H9 (cell line): Measurements from ENCODE around the gene DGKH. TPM values are rescaled to one million over a fixed set of nuclear protein-coding genes. Genes with fewer than 3 reads are reported as not detected.

Experiments
- DNase-seq: peaks from one replicate; pipeline ENCODE4 v3.0.0-alpha.2; 2017
- H2AFZ ChIP-seq: one replicate; pipeline ENCODE4 v1.6.1; 2013; ENCODE audit warnings: mild to moderate bottlenecking, low read length, control low read depth, moderate library complexity
- H2AK5ac ChIP-seq: 2 replicates; pipeline ENCODE4 v1.6.1; 2013; ENCODE audit warnings: low read length, control low read depth, mixed read lengths; ENCODE audit not compliant: insufficient read length
- H2BK120ac ChIP-seq: one replicate; pipeline ENCODE4 v1.6.1; 2013; ENCODE audit warnings: low read depth, mild to moderate bottlenecking, low read length, control low read depth, inconsistent platforms; ENCODE audit not compliant: poor library complexity, severe bottlenecking
- H2BK12ac ChIP-seq: 2 replicates; pipeline ENCODE4 v1.6.1; 2013; ENCODE audit warnings: low read length, control low read depth, mixed read lengths, low read depth; ENCODE audit not compliant: insufficient read length
- H2BK15ac ChIP-seq: 2 replicates; pipeline ENCODE4 v1.6.1; 2013; ENCODE audit warnings: low read depth, low read length, control low read depth
- H2BK20ac ChIP-seq: one replicate; pipeline ENCODE4 v1.6.1; 2013; ENCODE audit warnings: low read depth, mild to moderate bottlenecking, low read length, control low read depth, inconsistent platforms; ENCODE audit not compliant: poor library complexity, severe bottlenecking
- H2BK5ac ChIP-seq: 2 replicates; pipeline ENCODE4 v1.6.1; 2013; ENCODE audit warnings: low read length, control low read depth, mixed read lengths; ENCODE audit not compliant: insufficient read length
- H3K14ac ChIP-seq: 2 replicates; pipeline ENCODE4 v1.6.1; 2013; ENCODE audit warnings: low read length, control low read depth; ENCODE audit not compliant: insufficient read depth
- H3K18ac ChIP-seq: 2 replicates; pipeline ENCODE4 v1.6.1; 2013; ENCODE audit warnings: low read depth, mild to moderate bottlenecking, mixed read lengths, low read length, control low read depth; ENCODE audit not compliant: insufficient read length
- H3K23ac ChIP-seq: 2 replicates; pipeline ENCODE4 v1.6.1; 2013; ENCODE audit warnings: low read length, control low read depth, mixed read lengths, low read depth; ENCODE audit not compliant: insufficient read length
- H3K23me2 ChIP-seq: 2 replicates; pipeline ENCODE4 v1.6.1; 2013; ENCODE audit warnings: low read depth, mild to moderate bottlenecking, mixed read lengths, low read length, control low read depth; ENCODE audit not compliant: insufficient read length, poor library complexity, severe bottlenecking
- H3K27ac ChIP-seq: 2 replicates; pipeline ENCODE4 v1.5.1; 2013; ENCODE audit warnings: low read length, control low read depth, mixed read lengths, low read depth; ENCODE audit not compliant: insufficient read length
- H3K27me3 ChIP-seq: 2 replicates; pipeline ENCODE4 v1.6.1; 2013; ENCODE audit warnings: low read length, control low read depth, inconsistent platforms; ENCODE audit not compliant: insufficient read depth
- H3K4ac ChIP-seq: 2 replicates; pipeline ENCODE4 v1.6.1; 2013; ENCODE audit warnings: low read depth, mild to moderate bottlenecking, control low read depth, inconsistent platforms, low read length, moderate library complexity
- H3K4me1 ChIP-seq: 2 replicates; pipeline ENCODE4 v1.6.1; 2013; ENCODE audit warnings: low read length, control low read depth, inconsistent platforms; ENCODE audit not compliant: insufficient read depth
- H3K4me2 ChIP-seq: 2 replicates; pipeline ENCODE4 v1.6.1; 2013; ENCODE audit warnings: low read length, control low read depth, mixed read lengths; ENCODE audit not compliant: insufficient read length, insufficient read depth
- H3K56ac ChIP-seq: 2 replicates; pipeline ENCODE4 v1.6.1; 2013; ENCODE audit warnings: low read depth, mild to moderate bottlenecking, mixed read lengths, low read length, control low read depth; ENCODE audit not compliant: insufficient read length
- H3K79me1 ChIP-seq: 2 replicates; pipeline ENCODE4 v1.6.1; 2013; ENCODE audit warnings: low read depth, mild to moderate bottlenecking, moderate library complexity, low read length, control low read depth, inconsistent platforms; ENCODE audit not compliant: insufficient read depth, poor library complexity, severe bottlenecking
- H3K79me2 ChIP-seq: 2 replicates; pipeline ENCODE4 v1.6.1; 2013; ENCODE audit warnings: low read length, control low read depth, inconsistent platforms; ENCODE audit not compliant: insufficient read depth
- H3K9ac ChIP-seq: 2 replicates; pipeline ENCODE4 v1.6.1; 2013; ENCODE audit warnings: low read length, control low read depth, mixed read lengths; ENCODE audit not compliant: insufficient read length; ENCODE audit errors: extremely low read depth
- H3K9me3 ChIP-seq: one replicate; pipeline ENCODE4 v1.6.1; 2013; ENCODE audit warnings: low read depth, low read length, inconsistent platforms; ENCODE audit not compliant: control insufficient read depth
- H3T11ph ChIP-seq: one replicate; pipeline ENCODE4 v1.6.1; 2013; ENCODE audit warnings: mild to moderate bottlenecking, low read length, control low read depth, inconsistent platforms
- H4K20me1 ChIP-seq: one replicate; pipeline ENCODE4 v1.6.1; 2013; ENCODE audit not compliant: control insufficient read depth, insufficient read length, insufficient read depth
- H4K5ac ChIP-seq: 2 replicates; pipeline ENCODE4 v1.6.1; 2013; ENCODE audit warnings: low read depth, mild to moderate bottlenecking, mixed read lengths, low read length, control low read depth; ENCODE audit not compliant: insufficient read length
- H4K8ac ChIP-seq: replicated peaks from 2 replicates; pipeline ENCODE4 v1.6.1; 2013; ENCODE audit warnings: low read length, control low read depth, mixed read lengths, low read depth; ENCODE audit not compliant: insufficient read length
- H4K91ac ChIP-seq: 2 replicates; pipeline ENCODE4 v1.6.1; 2013; ENCODE audit warnings: low read depth, mild to moderate bottlenecking, moderate library complexity, mixed read lengths, low read length, control low read depth; ENCODE audit not compliant: insufficient read length
- H3K27ac Mint-ChIP-seq, 3 experiments: 2 replicates in 2 of 3; 3 replicates in 1 of 3; pipeline ENCODE4 v1.8.0; 2020 to 2021; ENCODE audit warnings: mixed read lengths in 3 of 3, mild to moderate bottlenecking in 1 of 3, moderate library complexity in 1 of 3
- H3K27me3 Mint-ChIP-seq: 2 replicates; pipeline ENCODE4 v1.8.0; 2021; ENCODE audit warnings: low read depth, mild to moderate bottlenecking, moderate library complexity, mixed read lengths
- H3K36me3 Mint-ChIP-seq, 3 experiments: 2 replicates in 2 of 3; 3 replicates in 1 of 3; pipeline ENCODE4 v1.8.0; 2020 to 2021; ENCODE audit warnings: low read depth in 3 of 3, mixed read lengths in 3 of 3; ENCODE audit not compliant: insufficient read depth in 1 of 3
- H3K4me1 Mint-ChIP-seq, 2 experiments: 2 replicates each; pipeline ENCODE4 v1.8.0; 2020; ENCODE audit warnings: mixed read lengths in 2 of 2
- H3K4me3 Mint-ChIP-seq, 2 experiments: 2 replicates in 1 of 2; 3 replicates in 1 of 2; pipeline ENCODE4 v1.8.0; 2020 to 2021; ENCODE audit warnings: mild to moderate bottlenecking in 2 of 2, mixed read lengths in 2 of 2, moderate library complexity in 1 of 2
- H3K9me3 Mint-ChIP-seq, 2 experiments: 2 replicates in 1 of 2; 3 replicates in 1 of 2; pipeline ENCODE4 v1.8.0; 2020; ENCODE audit warnings: mild to moderate bottlenecking in 2 of 2, mixed read lengths in 2 of 2, moderate library complexity in 1 of 2
- CTCF ChIP-seq: fragments of 200-600 bp; sonication (generic); conservative IDR thresholded peaks from 3 replicates; pipeline ENCODE4 v1.8.0; 2021; ENCODE audit warnings: antibody characterized with exemption, mild to moderate bottlenecking
- WGBS: extraction: QIAGEN DNeasy Blood & Tissue Kit; methylation state at CpG from one replicate; pipeline ENCODE4 v1.1.7; 2013; ENCODE audit warnings: missing lambda C conversion rate, low lambda C conversion rate, mixed read lengths; ENCODE audit not compliant: insufficient read length; ENCODE audit errors: extremely low coverage; 5-methylcytosine and 5-hydroxymethylcytosine counted together
- total RNA-seq: library from RNA; stranded (reverse); gene quantifications from 2 replicates; pipeline ENCODE4 v1.2.1, GENCODE V29; 2021

Gene DGKH
- total RNA-seq, 1 experiment from 2014 or later: 8.6 TPM

- Histone ChIP-seq H4K91ac (no peak overlapping the region), H3K4ac (no peak overlapping the region), H2AK5ac (no peak overlapping the region), H3K4me1 (peaks cover 8% of the 10 kb centered on the region; the same call in 1 of the 2 replicates), H3K4me2 (no peak overlapping the region), H3K18ac (no peak overlapping the region), H4K8ac (no peak overlapping the region), H3K27me3 (no peaks in the 10 kb centered on the region), H3K27ac (no peak overlapping the region), H3T11ph (peak overlapping the region; percentile 45), H3K23ac (no peak overlapping the region), H3K9me3 (no peaks in the 10 kb centered on the region), H3K79me2 (no peaks in the 10 kb centered on the region), H3K79me1 (no peaks in the 10 kb centered on the region), H4K20me1 (no peaks in the 10 kb centered on the region), H3K23me2 (no peaks in the 10 kb centered on the region), H2AFZ (peak overlapping the region; percentile 92), H2BK12ac (peak overlapping the region; percentile 85), H2BK5ac (no peak overlapping the region), H4K5ac (no peak overlapping the region), H2BK120ac (no peak overlapping the region), H2BK20ac (no peak overlapping the region), H3K56ac (no peak overlapping the region), H3K14ac (peak overlapping the region; percentile 91), H2BK15ac (no peak overlapping the region), H3K9ac (peak overlapping the region; percentile 25)
- Mint-ChIP-seq H3K4me1 (peaks cover 15 to 21% of the 10 kb centered on the region in 2 experiments), H3K27ac (peak overlapping the region in 2 of 3 experiments; percentile 13 to 26; a peak in 2 of 7 replicates), H3K27me3 (no peaks in the 10 kb centered on the region), H3K36me3 (no peaks in the 10 kb centered on the region), H3K4me3 (no peak overlapping the region), H3K9me3 (no peaks in the 10 kb centered on the region)
- no peak for TF ChIP-seq CTCF
- WGBS: no CpG with 5 or more reads among the region's 6 CpGs
- DNase-seq: peak; percentile 36
Measured at GRCh38 chr13:42001580-42001979, 46.9 kb upstream of the DGKH start.
